ENCODE results near the gene NUP214. TPM values are rescaled to one million over a fixed set of nuclear protein-coding genes. Genes with fewer than 3 reads are reported as not detected.

NUP214 gene
- total and polyA plus RNA-seq, 7 donors: 11.8 to 28.1 (median 20.1) TPM

GRCh38 chr9:131197160-131197911 is 72.0 kb downstream of the NUP214 start:
- DNase-seq: no peak
- 78 to 84% (median 81%) methylated on average over 11 of the region's 11 CpGs for WGBS, 3 donors
- ATAC-seq: no peak
- Histone ChIP-seq H3K36me3 (ENCODE audit: insufficient read depth in 1 of 2, low read depth in 1 of 2) (peaks cover 8 to 94% of the 10 kb centered on the region in 2 donors), H3K27ac (no peak overlapping the region), H3K4me3 (no peak overlapping the region), H3K9me3 (no peaks in the 10 kb centered on the region), H3K4me1 (no peaks in the 10 kb centered on the region), H3K27me3 (ENCODE audit: insufficient read depth in 3 of 3, low read length in 2 of 3) (no peaks in the 10 kb centered on the region)
- intact Hi-C loops (cut with DNase I): loop anchor here in 1 of 2 donors (10.0 kb wide), 1 partner anchor 53 kb away; no protein-coding TSS in a partner anchor
- TF ChIP-seq, protein P1, sequence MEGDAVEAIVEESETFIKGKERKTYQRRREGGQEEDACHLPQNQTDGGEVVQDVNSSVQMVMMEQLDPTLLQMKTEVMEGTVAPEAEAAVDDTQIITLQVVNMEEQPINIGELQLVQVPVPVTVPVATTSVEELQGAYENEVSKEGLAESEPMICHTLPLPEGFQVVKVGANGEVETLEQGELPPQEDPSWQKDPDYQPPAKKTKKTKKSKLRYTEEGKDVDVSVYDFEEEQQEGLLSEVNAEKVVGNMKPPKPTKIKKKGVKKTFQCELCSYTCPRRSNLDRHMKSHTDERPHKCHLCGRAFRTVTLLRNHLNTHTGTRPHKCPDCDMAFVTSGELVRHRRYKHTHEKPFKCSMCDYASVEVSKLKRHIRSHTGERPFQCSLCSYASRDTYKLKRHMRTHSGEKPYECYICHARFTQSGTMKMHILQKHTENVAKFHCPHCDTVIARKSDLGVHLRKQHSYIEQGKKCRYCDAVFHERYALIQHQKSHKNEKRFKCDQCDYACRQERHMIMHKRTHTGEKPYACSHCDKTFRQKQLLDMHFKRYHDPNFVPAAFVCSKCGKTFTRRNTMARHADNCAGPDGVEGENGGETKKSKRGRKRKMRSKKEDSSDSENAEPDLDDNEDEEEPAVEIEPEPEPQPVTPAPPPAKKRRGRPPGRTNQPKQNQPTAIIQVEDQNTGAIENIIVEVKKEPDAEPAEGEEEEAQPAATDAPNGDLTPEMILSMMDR (IDR thresholded peaks at IDR 0.05): no peak

GRCh38 chr9:131198041-131198715 is 72.8 kb downstream of the NUP214 start:
- TF ChIP-seq, protein P1 (IDR thresholded peaks at IDR 0.05): no peak
- Histone ChIP-seq H3K36me3 (ENCODE audit: insufficient read depth in 1 of 2, low read depth in 1 of 2) (peaks cover 8 to 94% of the 10 kb centered on the region in 2 donors), H3K27ac (no peak overlapping the region), H3K4me1 (no peaks in the 10 kb centered on the region), H3K27me3 (ENCODE audit: insufficient read depth in 3 of 3, low read length in 2 of 3) (no peaks in the 10 kb centered on the region), H3K9me3 (no peaks in the 10 kb centered on the region), H3K4me3 (no peak overlapping the region)
- DNase-seq: no peak
- peak in 1 of 4 donors; percentile 48 for ATAC-seq
- WGBS, 3 donors: 63 to 77% (median 68%) methylated on average over 15 of the region's 15 CpGs
- intact Hi-C loops (cut with DNase I): loop anchor here in 1 of 2 donors (10.0 kb wide), 1 partner anchor 53 kb away; no protein-coding TSS in a partner anchor

GRCh38 chr9:131201856-131202255 is 76.5 kb downstream of the NUP214 start:
- WGBS, 3 donors: 90 to 95% (median 94%) methylated on average over 3 of the region's 3 CpGs
- no peak for DNase-seq
- no peak for ATAC-seq
- TF ChIP-seq, protein P1 (IDR thresholded peaks at IDR 0.05): no peak
- no peaks in the 10 kb centered on the region for H3K4me1 ChIP-seq
- no peak overlapping the region for H3K27ac ChIP-seq
- H3K4me3 ChIP-seq: no peak overlapping the region
- intact Hi-C loops (cut with DNase I): loop anchor here in 1 of 2 donors (10.0 kb wide), 1 partner anchor 57 kb away; no protein-coding TSS in a partner anchor
- H3K9me3 ChIP-seq: no peaks in the 10 kb centered on the region
- H3K36me3 ChIP-seq (ENCODE audit: insufficient read depth in 1 of 2, low read depth in 1 of 2): peaks cover 16 to 98% of the 10 kb centered on the region in 2 donors
- H3K27me3 ChIP-seq (ENCODE audit: insufficient read depth in 3 of 3, low read length in 2 of 3): no peaks in the 10 kb centered on the region

DNA sequence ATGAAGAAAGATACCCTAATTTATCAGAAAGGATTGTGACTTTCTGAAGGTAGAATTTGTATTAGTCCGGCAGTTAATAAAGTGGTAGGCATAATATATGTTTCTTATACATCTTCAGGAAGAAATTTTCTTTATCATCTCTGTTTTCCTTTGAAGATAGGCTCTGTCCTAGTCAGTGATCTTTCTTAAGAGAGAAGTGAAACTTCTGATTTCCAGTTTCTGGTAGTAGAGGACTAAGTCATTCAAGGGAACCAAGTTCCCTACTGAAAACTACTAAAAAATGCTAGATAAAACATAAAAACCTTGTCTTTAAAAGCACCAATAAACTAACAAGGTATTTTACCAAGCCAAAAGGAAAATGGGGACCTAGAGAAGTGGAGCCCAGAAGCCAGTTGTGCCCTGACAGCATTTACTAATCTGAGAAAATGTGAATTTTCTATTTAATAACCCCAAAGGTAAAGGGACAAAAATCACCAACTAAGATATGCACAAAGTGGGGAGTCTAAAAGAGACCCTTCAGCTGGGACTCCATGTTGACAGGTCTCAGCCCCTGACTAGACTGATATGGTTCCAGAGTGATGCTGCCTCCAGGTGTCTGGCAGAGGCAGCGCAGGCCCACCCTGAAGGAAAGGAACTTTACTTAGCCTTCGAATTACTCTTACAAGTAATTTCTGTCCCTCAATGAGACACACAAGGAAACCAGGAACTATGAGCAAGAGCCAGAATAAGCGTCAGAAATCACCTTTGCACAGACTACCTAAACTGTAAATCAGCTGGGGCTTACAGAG is 78.2 kb downstream of the NUP214 start:
- ATAC-seq (no peak), DNase-seq (no peak)
- Histone ChIP-seq H3K27ac (no peak overlapping the region), H3K36me3 (ENCODE audit: insufficient read depth in 1 of 2, low read depth in 1 of 2) (peaks cover 8 to 94% of the 10 kb centered on the region in 2 donors), H3K9me3 (no peaks in the 10 kb centered on the region), H3K4me1 (no peaks in the 10 kb centered on the region), H3K4me3 (no peak overlapping the region), H3K27me3 (ENCODE audit: insufficient read depth in 3 of 3, low read length in 2 of 3) (no peaks in the 10 kb centered on the region)
- WGBS, 3 donors: 84 to 93% (median 89%) methylated on average over 4 of the region's 4 CpGs
- intact Hi-C loops (cut with DNase I): loop anchor here in 1 of 2 donors (10.0 kb wide), 1 partner anchor 59 kb away; no protein-coding TSS in a partner anchor
- TF ChIP-seq, protein P1 (IDR thresholded peaks at IDR 0.05): no peak
